ENCODE measurements around the gene PAGR1.
A peak's percentile ranks its signal among the peaks of the same experiment; 100 is the strongest.
"Not testable (repeated sequence)": the region's sequence is repeated elsewhere in the genome, so short reads cannot be mapped to it uniquely, and the experiment has no call there.

The PAGR1 gene

DNA sequence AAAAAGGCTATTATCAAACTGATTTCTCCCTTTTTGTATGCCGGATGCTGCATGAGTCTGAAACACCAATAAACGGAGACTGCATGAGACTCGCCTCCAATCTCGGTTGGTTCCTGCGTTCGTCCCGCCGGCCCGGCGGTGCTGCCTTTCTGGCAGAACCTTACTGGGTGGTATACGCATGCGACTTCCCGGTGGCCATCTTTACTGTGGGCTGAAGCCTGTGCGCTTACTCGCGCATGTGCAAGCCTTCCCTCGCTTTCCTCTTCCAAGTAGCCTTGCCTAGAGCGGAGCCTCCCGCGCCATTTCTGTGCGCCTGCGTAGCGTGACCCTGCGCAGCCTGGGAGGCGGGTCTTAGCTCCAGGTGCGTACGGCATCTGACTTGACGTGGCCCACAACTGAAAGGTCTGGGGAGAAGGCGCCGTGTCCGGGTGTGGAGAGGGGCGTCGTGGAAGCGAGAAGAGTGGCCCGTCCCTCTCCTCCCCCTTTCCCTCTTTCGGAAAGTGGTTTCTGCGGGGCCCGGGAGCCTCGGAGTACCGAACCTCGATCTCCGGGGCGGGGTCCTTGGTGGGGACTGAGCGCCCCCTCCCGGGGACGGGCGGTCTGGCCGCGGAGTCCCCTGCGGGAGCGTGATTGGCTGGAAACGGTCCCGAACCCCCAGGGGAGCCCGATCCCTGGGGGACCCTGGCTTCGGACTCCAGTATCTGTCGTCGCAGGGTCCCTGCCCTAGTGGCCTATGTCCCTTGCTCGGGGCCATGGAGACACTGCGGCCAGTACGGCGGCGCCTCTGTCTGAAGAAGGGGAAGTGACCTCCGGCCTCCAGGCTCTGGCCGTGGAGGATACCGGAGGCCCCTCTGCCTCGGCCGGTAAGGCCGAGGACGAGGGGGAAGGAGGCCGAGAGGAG lies at the start of gene PAGR1:
Gene PAGR1, plus strand, starts transcription at position 360 of the 901 bp plus-strand sequence. Its CDS starts 374 bp downstream, at position 734.
- peak; percentile 95 to 98 for DNase-seq (ENCODE audit: extremely low read depth in 1 of 2, low read depth in 1 of 2)

- no peak for DNase-seq (ENCODE audit: extremely low read depth in 1 of 2, low read depth in 1 of 2)
Measured at GRCh38 chr16:29766571-29766970, 49.4 kb upstream of the PAGR1 start.

DNA sequence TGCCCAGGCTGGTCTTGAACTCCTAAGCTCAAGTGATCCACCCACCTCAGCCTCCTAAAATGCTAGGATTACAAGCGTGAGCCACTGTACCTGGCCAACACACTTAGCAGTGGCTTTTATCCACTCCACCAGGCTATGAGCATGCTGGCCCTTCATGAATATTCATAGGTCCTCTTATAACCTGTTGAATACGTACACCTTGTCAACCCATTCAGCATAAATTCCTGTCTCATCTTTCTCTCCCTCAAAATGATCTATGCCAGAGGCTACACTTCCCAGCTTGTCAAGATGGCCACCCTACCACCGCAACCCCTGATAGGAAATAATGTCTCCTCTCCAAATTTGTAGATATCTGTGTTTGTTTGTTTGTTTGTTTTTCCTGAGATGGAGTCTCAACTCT lies 48.9 kb upstream of the PAGR1 start:
- no peak for DNase-seq (ENCODE audit: extremely low read depth in 1 of 2, low read depth in 1 of 2)

- DNase-seq (ENCODE audit: extremely low read depth in 1 of 2, low read depth in 1 of 2), result no peak
Measured at GRCh38 chr16:29769507-29769906, 46.4 kb upstream of the PAGR1 start.

DNA sequence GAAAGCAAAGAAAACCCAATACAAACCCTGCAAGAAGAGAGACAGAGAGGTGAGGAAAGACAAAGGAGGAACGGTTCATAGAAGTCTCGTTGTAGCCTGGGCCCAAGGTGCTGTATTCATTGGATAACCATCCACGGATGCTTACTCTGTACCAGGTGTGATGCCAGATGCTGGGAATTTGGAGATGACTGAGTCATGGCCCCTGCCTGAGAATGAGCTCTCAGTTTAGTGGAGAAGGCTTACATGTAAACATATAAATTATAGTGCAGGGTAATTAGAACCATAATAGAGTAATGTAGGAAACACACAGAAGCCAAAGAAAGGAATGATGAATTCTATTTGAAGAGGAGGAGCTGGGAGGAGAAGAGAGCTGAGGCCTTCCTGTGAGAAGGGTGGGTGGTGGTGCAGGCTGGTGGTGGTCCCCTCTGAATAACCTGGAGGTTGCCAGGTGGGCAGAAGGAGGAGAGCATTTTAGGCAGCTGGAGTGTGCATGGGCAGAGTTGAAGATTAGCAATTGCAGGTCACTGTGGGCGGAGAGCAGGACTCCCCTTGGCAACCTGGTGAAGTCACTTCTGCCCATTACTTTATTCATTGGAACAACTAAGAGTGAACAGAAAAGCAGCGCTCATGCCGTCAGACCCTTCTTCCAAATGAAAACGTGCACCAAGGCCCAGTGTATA lies 45.6 kb upstream of the PAGR1 start:
- no peak for DNase-seq (ENCODE audit: extremely low read depth in 1 of 2, low read depth in 1 of 2)

GRCh38 chr16:29772330-29772729 lies 43.6 kb upstream of the PAGR1 start:
- not testable (repeated sequence) for DNase-seq (ENCODE audit: extremely low read depth in 1 of 2, low read depth in 1 of 2)

- no peak for DNase-seq (ENCODE audit: extremely low read depth in 1 of 2, low read depth in 1 of 2)
Measured at GRCh38 chr16:29774730-29775129, 41.2 kb upstream of the PAGR1 start.

DNA sequence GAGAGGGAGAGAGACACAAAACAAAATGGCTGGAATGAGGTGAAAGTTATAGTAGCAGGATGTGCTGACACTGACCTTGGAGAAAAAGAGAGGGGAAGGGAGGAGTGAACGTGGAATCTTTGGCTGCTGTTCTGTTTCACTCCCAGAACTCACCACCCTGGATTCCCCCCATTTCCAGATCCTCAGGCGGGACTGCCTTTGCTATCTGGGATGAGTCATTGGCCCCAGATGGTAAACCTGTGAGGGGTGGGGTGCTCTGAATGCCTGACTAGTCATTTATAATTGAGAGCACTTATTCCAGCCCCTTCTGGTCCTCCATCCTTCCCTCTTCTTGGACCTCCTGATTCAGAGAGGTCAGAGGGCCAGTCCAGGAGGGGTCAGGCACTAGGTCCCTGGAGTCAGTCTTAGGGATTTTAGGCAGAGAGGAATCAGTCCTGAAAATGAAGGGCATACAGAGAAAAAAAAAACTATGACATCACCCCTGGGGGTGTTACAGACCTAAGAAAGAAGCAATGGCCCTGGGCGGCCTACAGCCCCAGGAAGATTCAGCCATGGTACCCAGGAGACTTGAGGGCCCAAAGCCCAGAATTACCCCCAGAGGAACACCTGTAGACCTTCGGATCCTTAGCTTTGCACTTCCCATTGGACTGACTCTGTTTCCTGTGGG lies 40.1 kb upstream of the PAGR1 start:
- DNase-seq (ENCODE audit: extremely low read depth in 1 of 2, low read depth in 1 of 2), result no peak

DNA sequence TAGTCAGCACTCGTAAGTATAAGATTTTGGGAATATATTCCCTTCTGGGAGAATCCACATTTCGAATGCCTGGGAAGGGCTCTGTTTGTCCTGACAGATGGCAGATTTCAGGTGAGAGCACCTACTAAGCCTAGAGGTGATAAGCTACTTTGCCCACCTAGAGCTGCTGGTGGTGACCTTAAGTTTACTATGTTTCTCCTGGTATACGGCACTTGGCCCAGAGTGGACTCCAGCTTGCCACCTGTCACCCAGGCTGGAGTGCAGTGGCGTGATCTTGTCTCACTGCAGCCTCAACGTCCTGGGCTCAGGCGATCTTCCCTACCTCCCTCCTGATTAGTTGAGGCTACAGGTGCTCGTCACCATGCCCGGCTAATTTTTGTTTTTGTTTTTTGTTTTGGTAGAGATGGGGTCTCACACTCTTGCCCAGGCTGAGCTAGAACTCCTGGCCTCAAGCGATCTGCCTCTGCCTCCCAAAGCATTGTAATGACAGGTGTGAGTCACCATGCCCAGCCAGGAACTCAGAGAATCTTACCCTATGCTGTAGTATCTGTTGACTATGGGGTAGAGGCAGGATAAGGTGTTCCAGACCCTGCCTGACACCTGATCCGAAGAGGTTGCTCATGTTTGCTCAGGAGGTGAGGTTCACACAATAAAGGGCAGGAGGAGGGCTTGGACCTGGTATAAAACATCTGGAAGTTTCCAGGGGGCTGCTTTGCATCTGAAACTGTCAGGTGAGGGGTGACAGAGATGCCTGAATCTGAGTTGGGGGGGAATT lies 38.2 kb upstream of the PAGR1 start, which contains the start of gene ZG16:
Gene ZG16, plus strand, starts transcription at position 681 of the 775 bp plus-strand sequence. CDS start 1,011 bp downstream, outside the sequence.
- no peak for DNase-seq (ENCODE audit: extremely low read depth in 1 of 2, low read depth in 1 of 2)

GRCh38 chr16:29779474-29779873 lies 36.5 kb upstream of the PAGR1 start:
- no peak for DNase-seq (ENCODE audit: extremely low read depth in 1 of 2, low read depth in 1 of 2)

GRCh38 chr16:29783094-29783953 lies 32.6 kb upstream of the PAGR1 start:
- DNase-seq (ENCODE audit: extremely low read depth in 1 of 2, low read depth in 1 of 2), result not testable (repeated sequence)

DNA sequence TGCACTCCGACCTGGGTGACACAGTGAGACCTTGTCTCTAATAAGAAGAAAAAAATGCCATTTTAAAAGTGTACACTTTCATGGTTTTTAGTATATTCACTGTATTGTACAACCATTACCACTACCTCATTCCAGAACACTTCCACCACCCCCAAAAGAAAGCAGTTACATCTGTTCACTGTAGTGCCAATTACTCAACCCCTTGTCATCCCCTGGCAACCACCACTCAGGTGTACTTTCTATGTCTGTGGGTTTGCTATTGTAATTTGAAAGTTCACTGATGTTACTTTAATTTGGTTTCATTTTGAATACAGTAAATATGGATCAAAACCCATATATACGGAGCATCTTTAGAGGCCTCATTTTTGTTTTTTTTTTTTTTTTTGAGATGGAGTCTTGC lies 31.8 kb upstream of the PAGR1 start:
- DNase-seq (ENCODE audit: extremely low read depth in 1 of 2, low read depth in 1 of 2), result peak in 1 of 2 donors; percentile 38

DNA sequence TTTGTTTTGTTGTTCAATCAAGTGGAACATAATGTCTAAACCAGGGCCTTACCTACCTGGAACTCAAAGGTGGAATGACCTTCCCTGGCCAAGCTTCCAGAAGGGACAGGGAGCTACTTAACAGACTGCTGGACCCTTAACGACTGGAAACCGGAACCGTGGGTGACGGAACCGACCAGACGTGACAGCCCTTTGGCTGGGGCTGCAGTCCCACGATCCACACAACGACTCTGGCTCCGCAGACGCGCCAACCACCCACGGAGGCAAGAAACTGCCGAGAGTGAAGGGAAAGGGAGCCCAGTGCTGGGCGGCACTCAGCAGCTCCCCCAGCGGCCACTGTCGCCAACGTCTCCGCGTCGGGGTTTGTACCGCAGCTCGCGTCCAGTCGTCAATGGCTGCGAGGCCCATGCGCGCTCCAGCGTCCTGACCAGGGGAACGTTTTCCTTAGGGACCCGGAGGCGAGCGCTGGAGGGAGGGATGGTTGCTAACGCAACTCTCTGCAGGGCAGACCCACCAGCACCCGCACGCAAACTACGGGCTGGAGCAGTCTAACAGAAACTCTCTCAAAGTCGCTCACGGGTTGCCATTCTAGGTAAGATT lies 31.0 kb upstream of the PAGR1 start:
- peak; percentile 53 to 60 for DNase-seq (ENCODE audit: extremely low read depth in 1 of 2, low read depth in 1 of 2)

- DNase-seq (ENCODE audit: extremely low read depth in 1 of 2, low read depth in 1 of 2), result not testable (repeated sequence)
Measured at GRCh38 chr16:29787155-29787554, 28.8 kb upstream of the PAGR1 start.

GRCh38 chr16:29789775-29790182 lies 26.2 kb upstream of the PAGR1 start:
- DNase-seq (ENCODE audit: extremely low read depth in 1 of 2, low read depth in 1 of 2), result no peak

- DNase-seq (ENCODE audit: extremely low read depth in 1 of 2, low read depth in 1 of 2), result peak; percentile 99 to 100
Measured at GRCh38 chr16:29790183-29790948, 25.6 kb upstream of the PAGR1 start, which contains the start of gene KIF22. KIF22 (plus strand) TSS chr16:29790751; CDS start chr16:29790760, 9 bp downstream.

DNA sequence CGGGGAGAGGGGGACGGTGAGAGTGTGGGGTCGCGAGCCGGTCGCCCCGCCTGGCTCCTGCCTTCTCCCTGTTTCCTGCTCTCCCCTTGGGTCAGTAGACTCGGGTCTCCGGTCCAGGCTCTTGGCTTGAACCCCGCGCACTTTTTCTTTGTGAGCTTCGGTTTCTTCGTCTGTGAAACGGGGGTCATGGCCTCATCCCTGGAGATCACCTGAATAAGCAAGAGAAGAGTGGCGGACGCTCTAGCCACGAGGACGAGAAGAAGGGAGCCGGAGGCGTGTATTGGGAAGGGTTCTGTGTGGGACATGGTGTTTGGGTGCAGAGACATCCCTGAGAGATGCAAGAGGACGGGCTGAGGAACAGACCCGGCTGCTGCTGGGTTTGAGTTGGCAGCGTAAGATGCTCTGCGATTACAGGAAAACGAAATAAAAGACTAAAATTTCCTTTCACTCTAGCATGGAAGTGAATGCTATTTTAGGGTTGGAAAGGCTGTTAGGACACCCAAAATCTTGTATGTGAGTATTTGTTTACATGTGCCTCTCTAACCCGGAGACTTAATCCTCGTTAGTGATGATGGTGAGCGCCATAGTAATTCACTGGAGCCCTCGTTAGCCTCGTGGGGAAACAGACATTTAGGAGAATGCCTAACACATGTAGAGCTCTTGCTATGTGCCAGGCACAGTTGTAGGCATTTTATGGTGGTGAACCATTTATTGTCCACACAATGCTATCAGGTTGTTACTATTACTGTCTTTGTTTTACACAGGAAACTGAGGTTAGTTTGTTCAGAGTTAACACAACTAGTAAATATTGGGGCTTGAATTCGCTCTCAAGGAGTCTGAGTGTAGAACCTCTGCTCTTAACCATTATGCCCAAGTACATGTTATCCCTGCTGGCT lies 24.8 kb upstream of the PAGR1 start:
- DNase-seq (ENCODE audit: extremely low read depth in 1 of 2, low read depth in 1 of 2), result no peak

Measured in stimulated activated CD8-positive, alpha-beta memory T cell treated with anti-CD3 and anti-CD28 coated beads, Interleukin-7, amount 100 ng/mL, for 48 hours (primary cell).